Fibroblast of villous mesenchyme (primary cell): ENCODE measurements around the gene COL13A1. TPM values are rescaled to one million over a fixed set of nuclear protein-coding genes. Genes with fewer than 3 reads are reported as not detected.

ENCODE experiments used
- DNase-seq: peaks from one replicate; pipeline ENCODE4 v3.0.0-alpha.2; 2010; ENCODE audit warnings: low read depth
- H3K4me3 ChIP-seq: 2 replicates; pipeline ENCODE4 v1.5.1; 2011; ENCODE audit warnings: low read depth, mild to moderate bottlenecking, low read length
- total RNA-seq: library from RNA; depleted of rRNA; stranded (reverse); fragments of >200 nt; gene quantifications from 2 replicates; pipeline ENCODE4 v1.2.3, GENCODE V29; 2012
- TF ChIP-seq, protein P1 (sequence below): IDR thresholded peaks from 2 replicates; pipeline ENCODE4 v1.5.1; 2012; ENCODE audit warnings: low read depth, mild to moderate bottlenecking, low read length; ENCODE audit not compliant: insufficient read depth

The COL13A1 gene
- total RNA-seq, 1 donor = 3.5 TPM

DNA sequence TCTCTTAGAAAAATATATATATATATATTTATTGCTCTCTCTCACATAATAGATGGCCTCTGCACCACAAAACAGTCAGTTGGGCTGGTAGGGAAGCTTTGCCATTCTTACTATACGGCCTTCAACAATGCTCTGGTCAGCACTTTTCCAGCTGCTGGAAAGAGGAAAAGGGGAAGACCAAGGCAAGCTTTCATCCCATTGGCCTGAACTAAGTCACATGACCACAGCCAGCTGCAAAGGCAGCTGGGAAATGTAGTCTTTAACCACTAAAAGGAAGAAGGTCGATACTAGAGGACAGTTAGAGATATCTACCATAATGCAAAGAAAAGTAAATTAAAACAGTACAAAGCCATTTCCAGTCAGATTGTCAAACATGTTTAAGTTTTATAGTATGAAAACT lies 192.6 kb downstream of the COL13A1 start:
- H3K4me3 ChIP-seq = no peak overlapping the region
- TF ChIP-seq, protein P1, sequence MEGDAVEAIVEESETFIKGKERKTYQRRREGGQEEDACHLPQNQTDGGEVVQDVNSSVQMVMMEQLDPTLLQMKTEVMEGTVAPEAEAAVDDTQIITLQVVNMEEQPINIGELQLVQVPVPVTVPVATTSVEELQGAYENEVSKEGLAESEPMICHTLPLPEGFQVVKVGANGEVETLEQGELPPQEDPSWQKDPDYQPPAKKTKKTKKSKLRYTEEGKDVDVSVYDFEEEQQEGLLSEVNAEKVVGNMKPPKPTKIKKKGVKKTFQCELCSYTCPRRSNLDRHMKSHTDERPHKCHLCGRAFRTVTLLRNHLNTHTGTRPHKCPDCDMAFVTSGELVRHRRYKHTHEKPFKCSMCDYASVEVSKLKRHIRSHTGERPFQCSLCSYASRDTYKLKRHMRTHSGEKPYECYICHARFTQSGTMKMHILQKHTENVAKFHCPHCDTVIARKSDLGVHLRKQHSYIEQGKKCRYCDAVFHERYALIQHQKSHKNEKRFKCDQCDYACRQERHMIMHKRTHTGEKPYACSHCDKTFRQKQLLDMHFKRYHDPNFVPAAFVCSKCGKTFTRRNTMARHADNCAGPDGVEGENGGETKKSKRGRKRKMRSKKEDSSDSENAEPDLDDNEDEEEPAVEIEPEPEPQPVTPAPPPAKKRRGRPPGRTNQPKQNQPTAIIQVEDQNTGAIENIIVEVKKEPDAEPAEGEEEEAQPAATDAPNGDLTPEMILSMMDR = no peak
- DNase-seq = peak; percentile 62

DNA sequence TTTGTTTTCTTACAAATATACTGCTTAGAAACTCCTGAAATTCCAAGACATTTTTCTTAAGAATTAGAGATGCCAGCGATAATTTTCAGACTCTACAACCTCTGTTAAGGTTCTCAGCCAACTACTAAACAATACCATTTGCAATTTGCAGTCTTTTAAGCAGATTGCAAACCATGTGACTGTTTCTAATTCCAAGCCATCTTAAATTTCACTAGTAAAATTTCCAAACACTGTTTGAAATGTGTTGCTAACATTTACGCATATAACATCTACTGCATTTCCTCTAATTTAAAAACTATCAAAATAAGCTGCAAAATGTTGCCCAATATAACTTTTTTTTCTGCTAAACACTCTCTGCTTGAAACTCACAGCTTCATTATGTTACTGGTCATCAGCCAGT lies 194.9 kb downstream of the COL13A1 start:
- TF ChIP-seq, protein P1 = no peak
- H3K4me3 ChIP-seq = no peak overlapping the region
- peak; percentile 34 for DNase-seq

DNA sequence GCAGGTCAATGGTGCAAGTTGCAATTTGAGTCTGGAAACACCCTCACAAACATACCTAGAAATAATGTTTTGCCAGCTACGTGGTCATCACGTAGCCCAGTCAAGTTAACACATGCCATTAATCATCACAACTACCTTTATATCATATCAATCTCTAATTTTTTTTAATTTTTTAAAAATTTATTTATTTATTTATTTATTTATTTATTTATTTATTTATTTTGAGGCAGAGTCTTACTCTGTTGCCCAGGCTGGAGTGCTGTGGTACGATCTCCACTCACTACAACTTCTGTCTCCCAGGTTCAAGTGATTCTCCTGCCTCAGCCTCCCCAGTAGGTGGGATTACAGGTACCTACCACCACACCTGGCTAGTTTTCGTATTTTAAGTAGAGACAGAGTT lies 198.6 kb downstream of the COL13A1 start:
- H3K4me3 ChIP-seq = no peak overlapping the region
- DNase-seq = no peak
- TF ChIP-seq, protein P1 = no peak

DNA sequence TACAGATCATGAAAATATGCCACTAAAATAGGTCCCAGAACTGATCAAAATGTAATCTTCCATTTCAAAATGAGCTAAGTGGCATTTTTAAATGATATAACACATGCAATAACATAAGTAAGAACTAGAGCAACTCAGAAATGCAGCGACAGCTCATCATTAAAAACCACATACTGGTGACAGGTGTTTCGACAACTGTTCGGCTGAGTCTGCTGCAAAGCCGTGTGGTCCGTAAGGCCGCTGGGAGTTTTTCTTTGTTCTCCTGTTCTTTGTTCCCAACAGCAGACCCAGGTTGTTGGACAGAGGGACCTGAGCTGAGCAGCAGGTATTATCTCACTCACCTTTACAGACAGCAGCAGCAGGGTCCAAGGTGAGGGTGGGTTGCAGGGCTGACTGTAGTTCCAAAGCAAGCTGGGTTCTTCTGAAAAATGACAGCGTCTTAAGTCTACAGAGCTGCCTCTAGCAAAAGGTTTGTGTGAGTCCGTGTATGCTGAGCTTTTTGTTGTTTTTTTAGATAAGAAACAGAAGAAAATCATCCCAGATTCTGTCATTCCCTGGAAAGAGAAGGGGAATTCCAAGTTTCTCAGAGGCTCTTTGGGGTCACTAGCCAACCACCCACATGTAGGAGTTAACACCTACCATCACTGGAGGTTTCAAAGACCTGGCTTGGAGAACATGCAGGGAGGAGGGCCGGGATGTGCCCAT lies 205.6 kb downstream of the COL13A1 start:
- H3K4me3 ChIP-seq = no peak overlapping the region
- TF ChIP-seq, protein P1 = no peak
- DNase-seq = no peak

Other genes with a start within 250 kb of the COL13A1 start
- gene NEUROG3, start 228.5 kb upstream of the COL13A1 start, total RNA-seq = not detected in 2 replicates
- gene FAM241B, start 171.7 kb upstream of the COL13A1 start, total RNA-seq = not detected in 2 replicates